ENCODE data around the gene SLC28A1.

The SLC28A1 gene

DNA sequence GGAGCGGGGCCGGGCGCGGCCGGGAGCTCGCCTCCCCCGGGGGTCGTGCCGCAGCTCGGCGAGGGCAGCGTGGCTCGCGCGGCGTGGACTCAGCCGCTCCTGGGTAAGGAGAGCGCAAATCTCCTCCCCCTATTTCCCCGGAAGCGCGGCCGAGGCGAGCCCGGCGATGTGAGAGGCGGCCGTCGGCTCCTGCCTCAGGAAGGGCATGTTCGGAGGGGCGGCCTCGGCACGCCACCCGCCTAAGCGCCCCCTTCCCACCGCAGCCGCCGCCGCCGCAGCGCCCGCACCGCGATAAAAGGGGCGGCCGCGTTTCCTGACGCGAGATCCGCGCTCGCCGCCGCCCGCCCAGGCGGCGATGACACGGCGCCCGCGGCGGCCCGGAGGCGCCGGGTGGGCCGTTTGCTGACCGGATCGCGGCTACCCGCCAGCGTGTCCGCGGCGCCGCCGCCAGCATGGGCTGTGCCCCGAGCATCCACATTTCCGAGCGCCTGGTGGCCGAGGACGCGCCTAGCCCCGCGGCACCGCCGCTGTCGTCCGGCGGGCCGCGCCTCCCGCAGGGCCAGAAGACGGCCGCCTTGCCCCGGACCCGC, 97.3 kb downstream of the SLC28A1 start, which contains the start of gene PDE8A:
Gene PDE8A (plus strand): TSS at position 146 of the 590 bp plus-strand sequence. CDS start 307 bp downstream, at position 453.
- DNase-seq (no peak), ATAC-seq (ENCODE audit: insufficient read depth, low read depth) (no peak)
- H3K79me2 ChIP-seq (ENCODE audit: insufficient read depth, low read length) = no peaks in the 10 kb centered on the region
- H2AFZ ChIP-seq (ENCODE audit: low read depth, low read length) = peak within 1 kb of the TSS; percentile 97
- peak within 1 kb of the TSS; percentile 85 to 100 for H3K4me3 ChIP-seq (ENCODE audit: low read depth in 1 of 2, low read length in 2 of 2)
- H4K20me1 ChIP-seq (ENCODE audit: insufficient read depth, low read length) = no peaks in the 10 kb centered on the region
- H3K27me3 ChIP-seq (ENCODE audit: insufficient read depth, low read length, poor library complexity) = no peaks in the 10 kb centered on the region
- H3K9me3 ChIP-seq (ENCODE audit: insufficient read depth, low read length, severe bottlenecking) = no peaks in the 10 kb centered on the region
- peak within 1 kb of the TSS; percentile 99 for H3K4me2 ChIP-seq (ENCODE audit: insufficient read depth, low read length)
- peak within 1 kb of the TSS; percentile 83 for H3K9ac ChIP-seq (ENCODE audit: low read depth, low read length)
- TF ChIP-seq, protein P1, sequence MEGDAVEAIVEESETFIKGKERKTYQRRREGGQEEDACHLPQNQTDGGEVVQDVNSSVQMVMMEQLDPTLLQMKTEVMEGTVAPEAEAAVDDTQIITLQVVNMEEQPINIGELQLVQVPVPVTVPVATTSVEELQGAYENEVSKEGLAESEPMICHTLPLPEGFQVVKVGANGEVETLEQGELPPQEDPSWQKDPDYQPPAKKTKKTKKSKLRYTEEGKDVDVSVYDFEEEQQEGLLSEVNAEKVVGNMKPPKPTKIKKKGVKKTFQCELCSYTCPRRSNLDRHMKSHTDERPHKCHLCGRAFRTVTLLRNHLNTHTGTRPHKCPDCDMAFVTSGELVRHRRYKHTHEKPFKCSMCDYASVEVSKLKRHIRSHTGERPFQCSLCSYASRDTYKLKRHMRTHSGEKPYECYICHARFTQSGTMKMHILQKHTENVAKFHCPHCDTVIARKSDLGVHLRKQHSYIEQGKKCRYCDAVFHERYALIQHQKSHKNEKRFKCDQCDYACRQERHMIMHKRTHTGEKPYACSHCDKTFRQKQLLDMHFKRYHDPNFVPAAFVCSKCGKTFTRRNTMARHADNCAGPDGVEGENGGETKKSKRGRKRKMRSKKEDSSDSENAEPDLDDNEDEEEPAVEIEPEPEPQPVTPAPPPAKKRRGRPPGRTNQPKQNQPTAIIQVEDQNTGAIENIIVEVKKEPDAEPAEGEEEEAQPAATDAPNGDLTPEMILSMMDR (IDR thresholded peaks at IDR 0.05; ENCODE audit: borderline replicate concordance, extremely low read depth, low read length, poor library complexity, severe bottlenecking) = no peak
- TF ChIP-seq EZH2 (IDR thresholded peaks at IDR 0.05; ENCODE audit: borderline replicate concordance, low read depth, low read length, severe bottlenecking) = no peak
- peaks cover 34% of the 10 kb centered on the region for H3K4me1 ChIP-seq (ENCODE audit: insufficient read depth, low read length)
- H3K36me3 ChIP-seq (ENCODE audit: insufficient read depth, low read length) = no peaks in the 10 kb centered on the region
- H3K27ac ChIP-seq (ENCODE audit: low read length) = peak within 1 kb of the TSS; percentile 72

DNA sequence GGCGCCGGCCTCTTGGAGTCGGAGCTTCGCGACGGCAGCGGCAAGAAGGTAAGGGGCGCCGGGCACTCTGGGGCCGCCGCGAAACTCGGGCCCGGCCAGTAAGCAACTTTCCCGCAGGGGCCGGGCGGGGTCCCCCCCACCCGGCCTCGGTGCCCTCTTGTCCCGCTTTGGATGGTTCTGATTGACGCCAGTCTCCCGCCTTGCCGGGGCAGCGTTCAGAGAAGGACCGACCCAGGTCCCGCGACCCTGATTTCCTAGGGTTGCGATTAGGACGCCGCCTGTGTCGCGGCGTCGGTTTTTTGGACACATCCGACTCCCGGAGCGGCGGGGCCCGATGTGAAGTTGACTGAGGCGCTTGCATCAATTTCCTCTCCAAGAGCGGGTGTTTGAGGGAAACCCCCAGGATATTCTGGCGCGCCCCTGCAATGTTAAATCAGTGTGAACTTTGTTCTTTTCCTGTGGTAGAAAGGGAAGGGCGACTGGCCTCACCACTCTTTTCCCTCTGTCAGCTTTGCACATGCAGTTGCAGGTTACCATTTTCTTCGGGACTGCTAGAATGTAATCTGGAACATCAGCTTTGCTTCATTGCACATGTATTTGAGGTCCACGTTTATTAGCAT, 97.9 kb downstream of the SLC28A1 start:
- no peaks in the 10 kb centered on the region for H3K27me3 ChIP-seq (ENCODE audit: insufficient read depth, low read length, poor library complexity)
- no peaks in the 10 kb centered on the region for H4K20me1 ChIP-seq (ENCODE audit: insufficient read depth, low read length)
- H3K79me2 ChIP-seq (ENCODE audit: insufficient read depth, low read length) = no peaks in the 10 kb centered on the region
- no peak overlapping the region for H3K27ac ChIP-seq (ENCODE audit: low read length)
- peaks cover 34% of the 10 kb centered on the region for H3K4me1 ChIP-seq (ENCODE audit: insufficient read depth, low read length)
- H3K9me3 ChIP-seq (ENCODE audit: insufficient read depth, low read length, severe bottlenecking) = no peaks in the 10 kb centered on the region
- H3K4me2 ChIP-seq (ENCODE audit: insufficient read depth, low read length) = peak overlapping the region; percentile 99; the same call in 1 of the 2 replicates
- ATAC-seq (ENCODE audit: insufficient read depth, low read depth) (no peak), DNase-seq (no peak)
- no peak overlapping the region for H3K4me3 ChIP-seq (ENCODE audit: low read depth in 1 of 2, low read length in 2 of 2)
- no peak overlapping the region for H2AFZ ChIP-seq (ENCODE audit: low read depth, low read length)
- H3K9ac ChIP-seq (ENCODE audit: low read depth, low read length) = no peak overlapping the region
- no peaks in the 10 kb centered on the region for H3K36me3 ChIP-seq (ENCODE audit: insufficient read depth, low read length)
- TF ChIP-seq EZH2 (IDR thresholded peaks at IDR 0.05; ENCODE audit: borderline replicate concordance, low read depth, low read length, severe bottlenecking) = no peak
- TF ChIP-seq, protein P1 (IDR thresholded peaks at IDR 0.05; ENCODE audit: borderline replicate concordance, extremely low read depth, low read length, poor library complexity, severe bottlenecking) = no peak

DNA sequence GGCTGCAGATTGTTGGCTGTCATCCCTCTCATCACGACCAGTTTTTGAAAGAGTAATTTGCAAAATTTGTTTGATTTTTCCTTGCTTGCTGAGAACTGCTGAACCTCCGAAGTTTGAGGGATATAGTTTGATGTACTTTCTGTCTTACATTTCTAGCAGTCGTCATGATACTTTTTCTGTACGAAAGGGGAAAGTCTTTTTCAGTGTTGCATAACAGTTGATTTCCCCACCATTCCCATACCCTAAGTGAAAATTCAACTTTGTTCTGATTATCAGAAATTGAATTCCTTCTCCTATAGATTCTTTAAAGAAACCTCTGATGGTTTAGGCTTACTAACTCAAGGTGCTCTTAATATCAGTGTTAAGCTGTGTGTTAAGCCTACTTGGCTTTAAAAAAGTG, 98.8 kb downstream of the SLC28A1 start:
- peaks cover 3% of the 10 kb centered on the region; the same call in 1 of the 2 replicates for H4K20me1 ChIP-seq (ENCODE audit: insufficient read depth, low read length)
- no peak overlapping the region for H3K27ac ChIP-seq (ENCODE audit: low read length)
- ATAC-seq (ENCODE audit: insufficient read depth, low read depth) = no peak
- H3K4me1 ChIP-seq (ENCODE audit: insufficient read depth, low read length) = peaks cover 34% of the 10 kb centered on the region
- no peak overlapping the region for H3K9ac ChIP-seq (ENCODE audit: low read depth, low read length)
- DNase-seq = no peak
- H3K4me3 ChIP-seq (ENCODE audit: low read depth in 1 of 2, low read length in 2 of 2) = no peak overlapping the region
- H2AFZ ChIP-seq (ENCODE audit: low read depth, low read length) = no peak overlapping the region
- H3K27me3 ChIP-seq (ENCODE audit: insufficient read depth, low read length, poor library complexity) = no peaks in the 10 kb centered on the region
- TF ChIP-seq EZH2 (IDR thresholded peaks at IDR 0.05; ENCODE audit: borderline replicate concordance, low read depth, low read length, severe bottlenecking) = no peak
- TF ChIP-seq, protein P1 (IDR thresholded peaks at IDR 0.05; ENCODE audit: borderline replicate concordance, extremely low read depth, low read length, poor library complexity, severe bottlenecking) = no peak
- H3K79me2 ChIP-seq (ENCODE audit: insufficient read depth, low read length) = no peaks in the 10 kb centered on the region; the same call in 1 of the 2 replicates
- no peak overlapping the region; the same call in 1 of the 2 replicates for H3K4me2 ChIP-seq (ENCODE audit: insufficient read depth, low read length)
- H3K9me3 ChIP-seq (ENCODE audit: insufficient read depth, low read length, severe bottlenecking) = no peaks in the 10 kb centered on the region
- H3K36me3 ChIP-seq (ENCODE audit: insufficient read depth, low read length) = no peaks in the 10 kb centered on the region

Data from DND-41 (cell line).